ENCODE data around the gene SPC24. TPM values are rescaled to one million over a fixed set of nuclear protein-coding genes. Genes with fewer than 3 reads are reported as not detected.
A peak's percentile ranks its signal among the peaks of the same experiment; 100 is the strongest.
"Not testable (repeated sequence)": the region's sequence is repeated elsewhere in the genome, so short reads cannot be mapped to it uniquely, and the experiment has no call there.

Gene SPC24
- total RNA-seq, 1 donor = 39.7 TPM

- TF ChIP-seq, protein P1, sequence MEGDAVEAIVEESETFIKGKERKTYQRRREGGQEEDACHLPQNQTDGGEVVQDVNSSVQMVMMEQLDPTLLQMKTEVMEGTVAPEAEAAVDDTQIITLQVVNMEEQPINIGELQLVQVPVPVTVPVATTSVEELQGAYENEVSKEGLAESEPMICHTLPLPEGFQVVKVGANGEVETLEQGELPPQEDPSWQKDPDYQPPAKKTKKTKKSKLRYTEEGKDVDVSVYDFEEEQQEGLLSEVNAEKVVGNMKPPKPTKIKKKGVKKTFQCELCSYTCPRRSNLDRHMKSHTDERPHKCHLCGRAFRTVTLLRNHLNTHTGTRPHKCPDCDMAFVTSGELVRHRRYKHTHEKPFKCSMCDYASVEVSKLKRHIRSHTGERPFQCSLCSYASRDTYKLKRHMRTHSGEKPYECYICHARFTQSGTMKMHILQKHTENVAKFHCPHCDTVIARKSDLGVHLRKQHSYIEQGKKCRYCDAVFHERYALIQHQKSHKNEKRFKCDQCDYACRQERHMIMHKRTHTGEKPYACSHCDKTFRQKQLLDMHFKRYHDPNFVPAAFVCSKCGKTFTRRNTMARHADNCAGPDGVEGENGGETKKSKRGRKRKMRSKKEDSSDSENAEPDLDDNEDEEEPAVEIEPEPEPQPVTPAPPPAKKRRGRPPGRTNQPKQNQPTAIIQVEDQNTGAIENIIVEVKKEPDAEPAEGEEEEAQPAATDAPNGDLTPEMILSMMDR (IDR thresholded peaks at IDR 0.05; ENCODE audit: insufficient read depth, low read depth, low read length) = no peak
- no peak overlapping the region for H3K4me3 ChIP-seq (ENCODE audit: low read depth, low read length)
- no peak for DNase-seq (ENCODE audit: low read depth)
These were observed 43.8 kb downstream of the SPC24 start for GRCh38 chr19:11111771-11112144.

DNA sequence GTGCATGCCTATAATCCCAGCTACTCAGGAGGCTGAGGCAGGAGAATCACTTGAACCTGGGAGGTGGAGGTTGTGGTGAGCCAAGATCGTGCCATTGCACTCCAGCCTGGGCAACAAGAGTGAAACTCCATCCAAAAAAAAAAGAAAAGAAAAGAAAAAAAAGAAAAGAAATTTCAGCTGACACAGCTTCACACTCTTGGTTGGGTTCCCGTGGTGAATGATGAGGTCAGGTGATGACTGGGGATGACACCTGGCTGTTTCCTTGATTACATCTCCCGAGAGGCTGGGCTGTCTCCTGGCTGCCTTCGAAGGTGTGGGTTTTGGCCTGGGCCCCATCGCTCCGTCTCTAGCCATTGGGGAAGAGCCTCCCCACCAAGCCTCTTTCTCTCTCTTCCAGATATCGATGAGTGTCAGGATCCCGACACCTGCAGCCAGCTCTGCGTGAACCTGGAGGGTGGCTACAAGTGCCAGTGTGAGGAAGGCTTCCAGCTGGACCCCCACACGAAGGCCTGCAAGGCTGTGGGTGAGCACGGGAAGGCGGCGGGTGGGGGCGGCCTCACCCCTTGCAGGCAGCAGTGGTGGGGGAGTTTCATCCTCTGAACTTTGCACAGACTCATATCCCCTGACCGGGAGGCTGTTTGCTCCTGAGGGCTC, 44.3 kb downstream of the SPC24 start:
- TF ChIP-seq, protein P1 (IDR thresholded peaks at IDR 0.05; ENCODE audit: insufficient read depth, low read depth, low read length) = no peak
- no peak for DNase-seq (ENCODE audit: low read depth)
- no peak overlapping the region for H3K4me3 ChIP-seq (ENCODE audit: low read depth, low read length)

DNA sequence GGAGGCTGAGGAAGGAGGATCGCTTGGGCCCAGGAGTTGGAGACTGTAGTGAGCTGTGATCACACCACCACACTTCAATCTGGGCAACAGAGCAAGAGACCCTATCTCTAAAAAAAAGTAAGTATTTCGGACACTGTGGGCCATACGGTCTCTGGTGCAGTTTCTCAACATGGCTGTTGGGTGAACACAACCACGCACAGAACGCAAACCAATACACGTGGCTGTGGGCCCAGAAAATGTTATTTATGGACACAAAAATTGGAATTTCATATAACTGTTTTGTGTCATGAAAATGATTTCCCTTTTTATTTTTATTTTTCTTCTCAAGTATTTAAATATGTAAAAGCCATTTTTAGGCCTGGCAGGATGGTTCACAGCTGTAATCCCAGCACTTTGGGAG, 46.8 kb downstream of the SPC24 start:
- no peak overlapping the region for H3K4me3 ChIP-seq (ENCODE audit: low read depth, low read length)
- TF ChIP-seq, protein P1 (IDR thresholded peaks at IDR 0.05; ENCODE audit: insufficient read depth, low read depth, low read length) = no peak
- DNase-seq (ENCODE audit: low read depth) = no peak

GRCh38 chr19:11106477-11106876, 49.1 kb downstream of the SPC24 start:
- TF ChIP-seq, protein P1 (IDR thresholded peaks at IDR 0.05; ENCODE audit: insufficient read depth, low read depth, low read length) = no peak
- no peak overlapping the region for H3K4me3 ChIP-seq (ENCODE audit: low read depth, low read length)
- DNase-seq (ENCODE audit: low read depth) = peak; percentile 44

DNA sequence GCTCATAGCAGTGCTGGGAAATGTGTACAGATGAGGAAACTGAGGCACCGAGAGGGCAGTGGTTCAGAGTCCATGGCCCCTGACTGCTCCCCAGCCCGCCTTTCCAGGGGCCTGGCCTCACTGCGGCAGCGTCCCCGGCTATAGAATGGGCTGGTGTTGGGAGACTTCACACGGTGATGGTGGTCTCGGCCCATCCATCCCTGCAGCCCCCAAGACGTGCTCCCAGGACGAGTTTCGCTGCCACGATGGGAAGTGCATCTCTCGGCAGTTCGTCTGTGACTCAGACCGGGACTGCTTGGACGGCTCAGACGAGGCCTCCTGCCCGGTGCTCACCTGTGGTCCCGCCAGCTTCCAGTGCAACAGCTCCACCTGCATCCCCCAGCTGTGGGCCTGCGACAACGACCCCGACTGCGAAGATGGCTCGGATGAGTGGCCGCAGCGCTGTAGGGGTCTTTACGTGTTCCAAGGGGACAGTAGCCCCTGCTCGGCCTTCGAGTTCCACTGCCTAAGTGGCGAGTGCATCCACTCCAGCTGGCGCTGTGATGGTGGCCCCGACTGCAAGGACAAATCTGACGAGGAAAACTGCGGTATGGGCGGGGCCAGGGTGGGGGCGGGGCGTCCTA, 50.5 kb downstream of the SPC24 start:
- TF ChIP-seq, protein P1 (IDR thresholded peaks at IDR 0.05; ENCODE audit: insufficient read depth, low read depth, low read length) = no peak
- no peak overlapping the region for H3K4me3 ChIP-seq (ENCODE audit: low read depth, low read length)
- no peak for DNase-seq (ENCODE audit: low read depth)

DNA sequence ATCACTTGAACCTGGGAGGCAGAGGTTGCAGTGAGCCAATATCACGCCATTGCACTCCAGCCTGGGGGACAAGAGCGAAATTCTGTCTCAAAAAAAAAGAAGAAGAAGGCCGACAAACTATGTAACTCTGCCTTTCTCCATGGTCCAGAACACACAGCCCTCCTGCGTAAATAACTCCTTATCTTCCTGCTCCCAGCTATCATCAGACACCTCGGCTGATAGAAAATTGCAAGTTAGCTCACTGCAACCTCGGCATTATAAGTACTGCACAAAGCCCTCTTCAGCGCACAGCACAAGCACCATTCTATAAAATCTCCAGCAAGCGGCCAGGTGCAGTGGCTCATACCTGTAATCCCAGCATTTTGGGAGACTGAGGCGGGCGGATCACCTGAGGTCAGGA, 51.9 kb downstream of the SPC24 start:
- DNase-seq (ENCODE audit: low read depth); H3K4me3 ChIP-seq (ENCODE audit: low read depth, low read length): not testable (repeated sequence)

GRCh38 chr19:11102944-11103343, 52.6 kb downstream of the SPC24 start:
- TF ChIP-seq, protein P1 (IDR thresholded peaks at IDR 0.05; ENCODE audit: insufficient read depth, low read depth, low read length) = no peak
- no peak overlapping the region for H3K4me3 ChIP-seq (ENCODE audit: low read depth, low read length)

More at GRCh38 chr19:11102944-11103343, 52.6 kb downstream of the SPC24 start:
- DNase-seq (ENCODE audit: low read depth) = no peak
